Stimulated activated CD8-positive, alpha-beta memory T cell treated with anti-CD3 and anti-CD28 coated beads, Interleukin-12 subunit alpha, Interleukin-12 subunit beta, amount 100 ng/mL, for 24 hours (primary cell): ENCODE data around the gene KDM5B.

Source experiments
- DNase-seq: peaks from one replicate; pipeline ENCODE4 v3.0.0-alpha.2; 2020; ENCODE audit errors: extremely low read depth

KDM5B gene

DNA sequence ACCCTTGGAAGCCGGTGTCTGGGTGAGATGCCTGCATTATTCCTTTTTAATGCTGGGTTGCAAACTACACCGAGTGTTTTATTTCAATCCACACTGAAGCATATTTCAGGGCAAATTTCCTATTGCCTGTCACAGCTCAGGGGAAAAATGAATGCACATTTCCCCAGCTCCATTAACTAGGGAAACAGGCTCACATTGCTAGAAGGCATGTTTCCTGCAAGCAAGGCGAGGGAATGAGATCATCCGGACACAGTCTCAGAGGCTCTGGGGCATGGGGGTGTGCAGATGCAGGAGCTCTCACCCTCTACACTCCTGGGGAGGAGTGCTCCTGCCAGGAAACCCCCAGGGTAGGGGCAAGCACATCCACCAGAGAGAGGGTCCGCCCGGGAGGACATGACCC, 122.6 kb downstream of the KDM5B start:
- DNase-seq: no peak

DNA sequence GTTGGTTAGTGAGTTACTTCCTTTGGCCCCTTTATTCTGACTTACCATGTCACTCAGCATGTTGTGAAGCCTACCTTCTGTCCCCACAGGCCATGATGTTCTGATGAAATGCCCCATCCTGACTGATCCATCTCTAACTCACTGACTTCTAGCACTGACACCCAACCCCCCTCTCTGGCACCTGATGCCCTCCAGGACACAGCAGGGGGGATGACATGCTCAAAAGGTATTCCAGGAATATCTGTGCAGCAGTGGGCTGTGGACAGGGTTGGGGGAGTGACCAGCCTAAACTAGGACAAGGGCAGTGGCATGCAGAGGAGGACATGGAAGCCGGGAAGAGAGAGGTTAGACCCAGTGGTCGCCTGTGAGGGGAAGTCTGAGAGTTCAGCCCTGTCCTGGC, 123.5 kb downstream of the KDM5B start:
- DNase-seq: no peak

DNA sequence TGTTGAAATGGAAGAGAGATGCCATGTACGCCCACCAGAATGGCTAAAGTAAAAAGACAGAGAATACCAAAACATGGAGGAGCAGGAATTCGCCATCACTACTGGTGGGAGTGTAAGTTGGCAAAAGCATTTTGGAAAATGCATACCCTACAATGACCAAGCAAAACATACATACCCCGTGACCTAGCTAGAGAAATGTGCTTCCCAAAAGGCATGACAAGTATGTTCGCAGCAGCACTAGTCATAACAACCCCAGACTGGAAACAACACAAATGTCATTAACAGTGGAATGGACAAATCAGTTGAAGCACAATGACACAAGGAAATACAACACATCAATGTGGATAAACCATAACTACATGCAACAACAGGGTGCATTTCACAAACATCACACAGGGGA, 125.2 kb downstream of the KDM5B start:
- no peak for DNase-seq

DNA sequence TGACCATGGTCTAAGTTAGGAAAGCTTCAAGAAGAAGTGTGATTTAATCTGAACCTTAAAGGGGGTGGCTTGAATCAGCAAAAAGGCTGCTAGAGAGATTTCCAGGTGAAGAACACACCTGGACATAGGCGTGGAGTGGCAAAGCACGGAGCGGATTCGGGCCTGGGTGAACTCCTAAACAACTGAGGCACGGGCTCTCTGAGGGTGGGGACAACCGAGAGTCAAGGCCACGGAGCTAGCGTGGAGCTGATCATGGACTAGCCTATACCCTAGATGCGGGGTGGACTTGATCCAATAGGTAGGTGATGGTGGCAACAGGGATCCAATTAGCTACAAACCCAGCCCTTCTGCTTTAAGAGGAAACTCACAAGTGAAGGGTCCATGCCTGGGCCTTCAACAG, 125.7 kb downstream of the KDM5B start:
- DNase-seq: no peak

DNA sequence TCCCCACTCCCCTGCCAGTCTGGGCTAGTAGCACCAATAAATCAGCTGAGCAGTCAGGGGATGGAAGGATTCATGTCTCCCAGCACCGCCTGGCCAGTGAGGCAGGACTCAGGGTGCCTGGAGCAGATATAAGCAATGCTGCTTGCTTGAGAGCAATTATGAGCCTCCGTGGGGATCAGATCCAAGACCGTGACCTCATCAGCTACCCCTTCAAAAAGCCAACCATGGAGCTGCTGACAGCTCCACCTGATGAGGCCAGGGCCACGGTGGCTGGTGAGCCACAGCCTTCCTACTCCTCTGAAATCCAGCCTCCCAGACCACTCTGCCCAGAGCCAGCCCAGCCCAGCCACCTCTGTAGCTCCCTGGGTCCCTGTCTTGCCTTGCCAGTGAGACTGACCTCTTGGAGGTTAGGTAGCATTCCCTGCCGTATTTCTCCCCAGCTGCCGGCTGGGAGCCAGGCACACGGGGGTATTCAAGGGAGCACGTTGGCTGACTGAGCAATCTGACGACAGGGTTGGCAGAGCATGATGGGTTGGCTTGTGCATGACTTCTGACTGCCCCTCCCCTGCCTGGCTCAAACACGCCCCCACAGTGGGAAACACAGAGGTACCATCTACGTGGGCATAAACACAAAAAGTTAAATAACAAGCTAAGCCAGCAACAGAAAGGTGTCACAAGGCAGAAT, 126.3 kb downstream of the KDM5B start:
- DNase-seq: no peak

DNA sequence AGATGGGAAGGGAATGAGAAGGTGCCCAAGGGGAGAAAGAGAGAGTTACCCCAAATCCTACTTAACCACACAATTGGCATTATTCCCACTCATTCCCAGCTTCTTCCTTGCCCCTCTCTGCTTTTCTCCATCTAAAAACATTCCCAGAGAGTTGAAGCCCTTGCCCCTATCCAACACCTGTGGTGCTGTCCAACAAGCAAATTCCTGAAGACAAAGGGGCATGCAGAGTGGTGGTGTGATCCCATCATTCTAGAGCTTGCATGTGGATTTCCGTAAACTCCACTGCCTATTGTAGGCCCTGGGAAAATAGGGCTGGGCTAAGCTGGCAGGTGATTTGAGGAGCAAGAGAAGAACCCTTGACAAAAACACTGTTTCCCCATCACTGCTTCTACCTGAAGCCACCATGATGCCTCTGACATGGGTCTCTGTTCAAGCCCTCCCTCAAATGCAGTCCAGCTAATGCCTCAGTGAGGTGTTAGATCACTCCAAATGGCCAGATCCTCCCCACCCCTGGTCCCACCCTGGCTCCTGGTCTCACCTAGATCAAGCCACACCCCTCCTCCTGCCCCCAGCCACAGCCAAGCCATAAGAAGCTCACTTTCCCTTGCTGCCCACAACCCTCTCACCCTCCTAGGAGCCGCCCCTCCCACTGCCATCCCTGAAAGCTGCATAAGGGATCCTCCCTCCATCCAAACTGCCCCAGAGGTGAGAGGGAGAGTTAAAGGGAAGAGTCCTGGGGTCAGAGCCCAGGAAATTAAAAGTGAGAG, 127.5 kb downstream of the KDM5B start:
- DNase-seq: no peak

DNA sequence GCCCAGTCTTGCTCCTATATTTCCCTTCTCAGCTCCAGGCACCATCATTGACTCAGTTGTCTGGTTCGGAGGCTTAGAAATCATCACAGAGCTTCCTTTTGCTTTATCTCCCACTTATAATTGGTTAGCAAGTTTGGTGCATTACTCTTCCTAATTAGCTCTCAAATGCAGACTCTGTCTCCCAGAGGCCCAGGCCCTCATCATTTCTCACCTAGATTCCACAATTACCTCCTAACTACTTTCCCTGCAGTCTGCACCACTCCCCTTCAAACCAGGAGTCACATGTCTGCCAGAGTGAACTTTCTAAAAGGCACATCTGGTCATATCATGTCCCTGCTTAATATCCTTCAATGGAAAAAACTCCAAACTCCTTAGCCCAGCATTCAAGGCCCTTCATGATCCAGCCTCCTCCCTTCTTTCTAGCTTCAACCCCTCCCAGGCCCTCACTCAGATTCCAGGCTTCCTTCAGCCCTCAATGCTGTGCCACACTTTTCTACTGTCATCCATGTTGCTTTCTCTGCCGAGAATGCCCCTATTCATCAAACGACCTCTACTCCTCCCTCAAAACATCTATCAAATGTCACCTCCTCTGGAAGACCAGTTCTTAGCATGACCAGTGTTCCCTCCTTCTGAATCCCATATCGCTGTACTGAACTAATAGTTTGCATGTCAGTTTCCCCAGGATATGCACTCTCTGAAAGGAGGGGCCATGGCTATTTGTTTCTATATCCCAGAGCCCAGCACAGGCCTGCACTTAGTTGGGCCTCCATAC, 128.6 kb downstream of the KDM5B start:
- no peak for DNase-seq

DNA sequence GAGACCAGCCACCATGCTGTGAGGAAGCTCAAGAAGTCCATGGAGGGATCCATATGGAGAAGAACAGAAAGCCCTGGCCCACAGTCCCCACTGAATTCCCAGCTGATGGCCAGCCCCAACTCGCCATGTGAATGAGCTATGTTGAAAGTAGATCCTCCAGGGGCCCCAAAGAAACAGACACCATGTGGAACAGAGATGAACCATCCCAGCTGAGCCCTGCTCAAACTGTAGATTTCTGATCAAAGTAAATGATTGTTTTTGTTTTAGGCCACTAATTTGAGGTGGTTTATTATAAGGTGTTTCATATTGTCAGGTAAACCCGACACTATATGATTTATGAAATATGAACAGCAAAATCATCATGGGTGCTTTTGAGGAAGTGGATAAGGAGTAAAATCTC, 130.8 kb downstream of the KDM5B start:
- DNase-seq: no peak
